ENCODE measurements around the gene MYORG. TPM values are rescaled to one million over a fixed set of nuclear protein-coding genes. Genes with fewer than 3 reads are reported as not detected.

MYORG gene
- total RNA-seq, 1 donor from 2014 or later: 4.4 TPM

GRCh38 chr9:34328987-34329832 is 47.5 kb downstream of the MYORG start, which contains the start of the genes KIF24 and NUDT2:
Gene KIF24, minus strand, starts transcription at chr9:34329268. Its CDS starts 17,922 bp downstream, at chr9:34311346.
Gene NUDT2, plus strand, starts transcription at chr9:34329569. Its CDS starts 9,471 bp downstream, at chr9:34339040.
- H3K27me3 ChIP-seq: no peaks in the 10 kb centered on the region
- peak within 1 kb of the TSS; percentile 58 to 88 for H3K4me3 ChIP-seq
- intact Hi-C loops (cut with DNase I): loop anchor here (2.0 kb wide), 1 partner anchor 48 kb away; the partner anchor contains the start of gene MYORG
- H3K36me3 ChIP-seq: no peaks in the 10 kb centered on the region
- H3K9me3 ChIP-seq: no peaks in the 10 kb centered on the region
- peak; percentile 99 to 100 for DNase-seq (ENCODE audit: extremely low spot score in 2 of 2)
- peaks cover 29% of the 10 kb centered on the region for H3K4me1 ChIP-seq
- peak; percentile 82 to 90 for TF ChIP-seq POLR2AphosphoS5 (IDR thresholded peaks at IDR 0.05; ENCODE audit: insufficient read depth in 1 of 2, low read depth in 1 of 2)
- no peak for TF ChIP-seq CTCF (IDR thresholded peaks at IDR 0.05)
- peak in 1 of 2 donors; percentile 54 for TF ChIP-seq POLR2A (IDR thresholded peaks at IDR 0.05)
- peak within 1 kb of the TSS; percentile 83 for H3K27ac ChIP-seq

- Histone ChIP-seq H3K4me1 (peaks cover 29% of the 10 kb centered on the region), H3K36me3 (no peaks in the 10 kb centered on the region), H3K9me3 (no peaks in the 10 kb centered on the region), H3K4me3 (peak overlapping the region; percentile 58 to 65), H3K27ac (peak overlapping the region; percentile 83), H3K27me3 (no peaks in the 10 kb centered on the region)
- no peak for DNase-seq (ENCODE audit: extremely low spot score in 2 of 2)
- TF ChIP-seq POLR2AphosphoS5 (IDR thresholded peaks at IDR 0.05; ENCODE audit: insufficient read depth in 1 of 2, low read depth in 1 of 2) (no peak), CTCF (IDR thresholded peaks at IDR 0.05) (no peak), POLR2A (IDR thresholded peaks at IDR 0.05) (no peak)
- intact Hi-C loops (cut with DNase I): loop anchor here (2.0 kb wide), 1 partner anchor 48 kb away; the partner anchor contains the start of gene MYORG
Measured at GRCh38 chr9:34328500-34328986, 48.2 kb downstream of the MYORG start.

GRCh38 chr9:34326690-34327089 is 50.0 kb downstream of the MYORG start:
- no peak for DNase-seq (ENCODE audit: extremely low spot score in 2 of 2)
- H3K36me3 ChIP-seq: no peaks in the 10 kb centered on the region
- no peaks in the 10 kb centered on the region for H3K27me3 ChIP-seq
- no peak for TF ChIP-seq POLR2AphosphoS5 (IDR thresholded peaks at IDR 0.05; ENCODE audit: insufficient read depth in 1 of 2, low read depth in 1 of 2)
- TF ChIP-seq CTCF (IDR thresholded peaks at IDR 0.05): no peak
- TF ChIP-seq POLR2A (IDR thresholded peaks at IDR 0.05): no peak
- intact Hi-C loops (cut with DNase I): no loop called here
- H3K4me1 ChIP-seq: peaks cover 19% of the 10 kb centered on the region
- no peak overlapping the region for H3K4me3 ChIP-seq
- no peaks in the 10 kb centered on the region for H3K9me3 ChIP-seq
- H3K27ac ChIP-seq: no peak overlapping the region

- Histone ChIP-seq H3K4me3 (no peak overlapping the region), H3K36me3 (no peaks in the 10 kb centered on the region), H3K4me1 (peaks cover under 1% of the 10 kb centered on the region), H3K9me3 (no peaks in the 10 kb centered on the region), H3K27me3 (no peaks in the 10 kb centered on the region), H3K27ac (no peak overlapping the region)
- no peak for DNase-seq (ENCODE audit: extremely low spot score in 2 of 2)
- intact Hi-C loops (cut with DNase I): no loop called here
- no peak for TF ChIP-seq CTCF (IDR thresholded peaks at IDR 0.05)
- TF ChIP-seq POLR2AphosphoS5 (IDR thresholded peaks at IDR 0.05; ENCODE audit: insufficient read depth in 1 of 2, low read depth in 1 of 2): no peak
- TF ChIP-seq POLR2A (IDR thresholded peaks at IDR 0.05): no peak
Measured at GRCh38 chr9:34322899-34323591, 53.7 kb downstream of the MYORG start.

Data from vagina (tissue), 2 donors.